IPS-15b (cell line): ENCODE measurements around the gene EYS.

Source experiments
- H3K27me3 ChIP-seq: one replicate; pipeline ENCODE4 v1.6.1; 2013; ENCODE audit warnings: low read length; ENCODE audit not compliant: control insufficient read depth, insufficient read depth
- H3K36me3 ChIP-seq: one replicate; pipeline ENCODE4 v1.6.1; 2013; ENCODE audit warnings: low read length; ENCODE audit not compliant: control insufficient read depth, insufficient read depth
- H3K4me1 ChIP-seq: one replicate; pipeline ENCODE4 v1.6.1; 2013; ENCODE audit warnings: mild to moderate bottlenecking, low read length; ENCODE audit not compliant: control insufficient read depth, insufficient read depth
- H3K4me3 ChIP-seq: one replicate; pipeline ENCODE4 v1.5.1; 2013; ENCODE audit warnings: low read depth, low read length
- H3K9ac ChIP-seq: one replicate; pipeline ENCODE4 v1.6.1; 2013; ENCODE audit warnings: low read depth, mild to moderate bottlenecking, low read length
- H3K9me3 ChIP-seq: one replicate; pipeline ENCODE4 v1.6.1; 2013; ENCODE audit warnings: mild to moderate bottlenecking, low read length; ENCODE audit not compliant: control insufficient read depth, insufficient read depth

EYS gene

DNA sequence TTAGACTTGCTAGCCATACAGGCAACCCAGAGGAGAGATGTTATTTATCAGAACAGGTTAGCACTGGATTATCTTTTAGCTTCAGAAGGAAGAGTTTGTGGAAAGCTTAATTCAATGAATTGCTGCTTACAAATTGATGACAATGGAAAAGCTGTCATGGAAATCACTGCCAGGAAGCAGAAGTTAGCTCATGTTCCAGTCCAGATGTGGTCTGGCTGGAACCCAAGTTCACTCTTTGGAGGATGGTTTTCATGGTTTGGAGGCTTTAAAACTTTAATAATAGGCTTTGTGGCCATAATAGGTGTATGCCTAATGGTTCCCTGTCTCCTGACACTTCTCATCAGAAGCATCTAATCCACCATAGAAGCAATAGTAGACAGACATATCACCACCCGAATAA is 1372.4 kb downstream of the EYS start:
- H3K9me3 ChIP-seq: no peaks in the 10 kb centered on the region
- no peak overlapping the region for H3K9ac ChIP-seq
- no peaks in the 10 kb centered on the region for H3K36me3 ChIP-seq
- no peak overlapping the region for H3K4me3 ChIP-seq
- H3K27me3 ChIP-seq: no peaks in the 10 kb centered on the region
- no peaks in the 10 kb centered on the region for H3K4me1 ChIP-seq

DNA sequence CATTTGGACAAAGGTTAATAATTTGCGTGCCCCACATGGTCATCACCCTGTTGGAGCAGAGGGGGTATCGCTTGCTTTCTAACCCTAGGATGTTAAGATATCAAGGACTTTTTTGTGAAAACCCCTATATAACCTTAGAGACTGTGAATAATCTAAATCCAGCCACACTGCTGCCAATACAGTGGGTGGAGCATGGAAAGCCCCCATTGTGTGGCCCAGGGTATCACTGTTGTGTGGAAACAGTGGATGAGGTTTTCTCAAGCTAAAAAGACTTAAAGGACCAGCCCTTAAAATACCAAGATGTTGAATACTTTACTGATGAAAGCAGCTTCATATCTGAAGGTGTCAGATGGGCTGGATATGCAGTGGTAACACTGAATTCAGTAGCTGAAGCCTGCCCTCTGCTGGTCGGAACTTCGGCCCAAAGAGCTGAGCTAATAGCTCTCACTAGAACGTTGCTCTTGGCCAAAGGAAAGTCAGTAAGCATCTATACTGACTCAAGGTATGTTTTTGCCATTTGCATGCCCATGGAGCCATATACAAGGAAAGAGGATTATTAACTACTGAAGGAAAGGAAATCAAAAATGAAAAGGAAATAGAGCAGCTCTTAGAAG is 1376.2 kb downstream of the EYS start:
- H3K9me3 ChIP-seq: no peaks in the 10 kb centered on the region
- no peaks in the 10 kb centered on the region for H3K4me1 ChIP-seq
- H3K9ac ChIP-seq: no peak overlapping the region
- no peaks in the 10 kb centered on the region for H3K27me3 ChIP-seq
- H3K4me3 ChIP-seq: no peak overlapping the region
- no peaks in the 10 kb centered on the region for H3K36me3 ChIP-seq

DNA sequence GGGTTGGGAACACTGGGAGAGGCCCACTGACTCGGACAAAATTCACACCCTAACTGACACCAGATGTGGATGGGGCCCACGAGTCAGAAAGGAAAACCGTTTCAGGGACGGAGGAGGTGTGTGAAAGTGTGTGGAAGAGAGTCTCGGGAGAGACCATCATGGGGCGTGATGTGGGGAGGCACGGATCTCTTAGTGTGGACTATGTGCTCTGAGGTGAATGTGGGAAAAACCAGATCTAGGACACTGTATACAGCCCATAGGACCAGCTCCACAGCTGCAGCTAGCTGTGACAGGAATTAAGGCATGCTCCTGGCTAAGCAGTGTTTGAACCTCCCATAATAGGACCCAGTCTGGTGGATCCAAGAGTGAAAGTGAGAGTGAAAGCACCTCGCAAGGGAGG is 1380.1 kb downstream of the EYS start:
- Histone ChIP-seq H3K9me3 (no peaks in the 10 kb centered on the region), H3K36me3 (no peaks in the 10 kb centered on the region)

DNA sequence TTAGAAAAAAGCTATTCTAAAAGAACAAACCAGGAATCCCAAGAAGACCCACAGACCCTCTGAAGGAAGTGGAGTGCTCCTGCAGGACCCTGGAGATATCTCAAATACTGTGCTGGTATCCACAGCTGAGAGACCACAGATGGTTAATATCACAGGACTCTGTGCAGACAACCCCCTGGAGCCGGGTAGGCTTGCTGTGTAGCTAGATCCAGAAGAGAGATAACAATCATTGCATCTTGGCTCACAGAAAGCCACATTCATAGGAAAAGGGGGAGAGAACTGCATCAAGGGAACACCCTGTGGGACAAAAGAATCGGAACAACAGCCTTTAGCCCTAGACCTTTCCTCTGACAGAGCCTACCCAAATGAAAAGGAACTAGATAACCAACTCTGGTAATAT is 1381.9 kb downstream of the EYS start:
- Histone ChIP-seq H3K9me3 (no peaks in the 10 kb centered on the region), H3K36me3 (no peaks in the 10 kb centered on the region), H3K9ac (no peak overlapping the region), H3K4me1 (no peaks in the 10 kb centered on the region), H3K4me3 (no peak overlapping the region), H3K27me3 (no peaks in the 10 kb centered on the region)

More for the DNA sequence above, 1380.1 kb downstream of the EYS start:
- Histone ChIP-seq H3K4me3 (no peak overlapping the region), H3K27me3 (no peaks in the 10 kb centered on the region), H3K4me1 (no peaks in the 10 kb centered on the region), H3K9ac (no peak overlapping the region)

DNA sequence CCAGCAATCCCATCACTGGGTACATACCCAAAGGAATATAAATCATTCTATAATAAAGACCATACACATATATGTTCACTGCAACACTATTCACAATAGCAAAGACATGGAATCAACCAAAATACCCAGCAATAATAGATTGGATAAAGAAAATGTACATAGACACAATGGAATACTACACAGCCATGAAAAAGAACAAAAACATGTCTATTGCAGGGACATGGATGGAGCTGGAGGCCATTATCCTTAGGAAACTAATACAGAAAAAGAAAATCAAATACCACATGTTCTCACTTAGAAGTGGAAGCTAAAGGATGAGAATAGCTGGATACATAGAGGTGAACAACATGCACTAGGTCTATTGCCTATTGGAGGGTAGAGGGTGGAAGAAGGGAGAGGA is 1396.8 kb downstream of the EYS start:
- Histone ChIP-seq H3K36me3 (no peaks in the 10 kb centered on the region), H3K4me3 (no peak overlapping the region), H3K27me3 (no peaks in the 10 kb centered on the region)

DNA sequence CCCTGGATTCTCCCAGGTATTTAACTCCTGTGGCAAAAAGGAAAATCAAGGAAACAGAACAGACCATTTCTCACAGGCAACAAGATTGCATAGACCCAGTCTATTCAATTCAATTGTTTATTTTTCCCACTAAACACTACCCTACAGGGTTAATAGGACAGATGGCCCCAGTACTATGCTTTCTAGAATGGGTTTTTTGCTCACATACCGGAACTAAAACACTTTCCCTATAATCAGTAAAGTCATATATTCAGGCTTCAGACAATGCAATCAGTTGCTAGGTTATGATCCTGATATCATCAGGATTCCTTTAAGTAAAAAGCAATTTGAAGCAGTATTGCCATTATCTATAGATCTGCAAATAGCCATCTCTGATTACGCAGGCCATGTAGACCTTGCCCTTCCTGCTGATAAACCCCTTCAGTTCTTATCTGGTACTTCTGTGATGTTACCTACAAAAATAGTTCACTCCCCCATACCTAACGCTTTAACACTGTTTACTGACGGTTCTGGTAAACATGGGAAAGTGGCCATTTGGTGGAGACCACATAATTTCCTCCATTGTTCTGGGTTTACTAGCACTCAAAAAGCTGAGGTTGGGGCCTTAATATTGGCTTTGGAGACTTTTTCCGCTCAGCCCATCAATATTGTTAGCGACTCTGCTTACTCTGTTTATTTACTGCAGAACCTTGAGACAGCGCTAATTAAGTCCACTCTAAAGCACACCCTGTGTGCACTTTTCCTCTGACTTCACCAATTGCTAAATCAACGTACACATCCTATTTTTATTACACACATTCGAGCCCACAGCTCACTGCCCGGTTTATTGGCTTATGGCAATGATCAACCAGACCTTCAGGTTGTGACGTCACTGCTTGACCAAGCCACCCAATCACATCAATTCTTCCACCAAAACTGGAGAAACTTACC is 1405.5 kb downstream of the EYS start:
- H3K4me3 ChIP-seq: no peak overlapping the region
- no peaks in the 10 kb centered on the region for H3K27me3 ChIP-seq
- no peaks in the 10 kb centered on the region for H3K9me3 ChIP-seq
- no peaks in the 10 kb centered on the region for H3K36me3 ChIP-seq
- no peaks in the 10 kb centered on the region for H3K4me1 ChIP-seq
- H3K9ac ChIP-seq: no peak overlapping the region

More for the DNA sequence above, 1396.8 kb downstream of the EYS start:
- Histone ChIP-seq H3K9me3 (no peaks in the 10 kb centered on the region), H3K9ac (no peak overlapping the region), H3K4me1 (no peaks in the 10 kb centered on the region)

DNA sequence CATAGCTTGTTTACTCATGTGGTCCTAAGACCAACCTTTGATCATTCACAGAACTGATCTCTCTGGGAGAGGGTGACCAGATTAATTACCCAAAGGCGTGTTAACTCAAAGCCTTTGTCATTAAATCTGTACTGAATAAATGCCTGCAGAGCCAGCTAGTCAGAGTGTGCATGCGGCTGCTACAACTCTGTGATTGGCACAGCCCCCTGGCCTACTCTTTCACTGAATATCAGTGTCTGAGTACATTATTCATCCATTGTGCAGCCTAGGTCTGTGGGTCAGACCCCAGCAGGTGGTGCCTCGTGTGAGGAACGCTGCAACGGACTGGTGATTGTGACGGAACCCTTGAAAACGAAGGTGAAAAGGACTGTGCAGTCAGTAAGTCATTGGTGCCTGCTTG is 1407.8 kb downstream of the EYS start:
- Histone ChIP-seq H3K36me3 (no peaks in the 10 kb centered on the region), H3K27me3 (no peaks in the 10 kb centered on the region), H3K9me3 (peaks cover 4% of the 10 kb centered on the region), H3K9ac (no peak overlapping the region), H3K4me1 (no peaks in the 10 kb centered on the region), H3K4me3 (no peak overlapping the region)

DNA sequence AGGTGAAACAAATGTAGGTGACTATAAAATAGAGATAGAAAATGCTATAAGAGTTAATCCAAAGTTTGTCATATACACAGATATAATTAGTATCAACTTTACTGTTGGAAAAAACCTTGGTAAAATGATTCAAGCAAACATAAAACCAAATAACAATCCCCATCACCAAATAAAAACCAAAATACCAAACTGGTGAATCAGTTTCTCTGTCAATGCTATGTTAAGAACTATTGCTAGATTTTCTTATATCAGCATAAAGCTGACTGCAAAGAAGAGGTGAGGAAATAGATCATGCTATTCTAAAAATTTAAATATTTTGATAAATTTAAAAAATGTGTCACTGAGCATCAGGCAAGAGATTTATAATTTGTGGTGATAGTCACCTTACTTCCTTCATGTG is 1413.0 kb downstream of the EYS start:
- Histone ChIP-seq H3K4me3 (no peak overlapping the region), H3K9me3 (peaks cover 4% of the 10 kb centered on the region), H3K4me1 (no peaks in the 10 kb centered on the region)

DNA sequence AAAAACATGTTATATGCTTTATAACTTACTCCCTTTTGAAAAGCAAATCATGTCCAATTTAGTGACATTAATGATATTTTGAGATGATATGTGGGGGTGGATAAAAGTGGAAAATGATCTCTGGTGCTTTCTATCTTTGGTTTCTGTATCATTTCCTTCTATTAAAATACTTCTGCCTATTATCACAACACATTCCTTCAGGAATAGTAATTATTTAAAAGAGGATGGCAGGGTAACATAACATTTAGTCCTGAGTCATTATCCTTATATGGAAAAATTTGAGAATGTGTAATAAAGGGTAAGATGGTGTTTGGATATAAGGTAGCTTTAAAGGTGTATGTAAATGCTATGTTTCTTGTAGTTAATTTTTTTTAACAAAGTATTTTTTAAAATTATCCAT is 1413.7 kb downstream of the EYS start:
- no peaks in the 10 kb centered on the region for H3K4me1 ChIP-seq
- H3K36me3 ChIP-seq: no peaks in the 10 kb centered on the region
- H3K9me3 ChIP-seq: peaks cover 4% of the 10 kb centered on the region
- no peak overlapping the region for H3K9ac ChIP-seq
- H3K27me3 ChIP-seq: no peaks in the 10 kb centered on the region
- no peak overlapping the region for H3K4me3 ChIP-seq

More for the DNA sequence above, 1413.0 kb downstream of the EYS start:
- H3K27me3 ChIP-seq: no peaks in the 10 kb centered on the region
- no peak overlapping the region for H3K9ac ChIP-seq
- H3K36me3 ChIP-seq: no peaks in the 10 kb centered on the region

DNA sequence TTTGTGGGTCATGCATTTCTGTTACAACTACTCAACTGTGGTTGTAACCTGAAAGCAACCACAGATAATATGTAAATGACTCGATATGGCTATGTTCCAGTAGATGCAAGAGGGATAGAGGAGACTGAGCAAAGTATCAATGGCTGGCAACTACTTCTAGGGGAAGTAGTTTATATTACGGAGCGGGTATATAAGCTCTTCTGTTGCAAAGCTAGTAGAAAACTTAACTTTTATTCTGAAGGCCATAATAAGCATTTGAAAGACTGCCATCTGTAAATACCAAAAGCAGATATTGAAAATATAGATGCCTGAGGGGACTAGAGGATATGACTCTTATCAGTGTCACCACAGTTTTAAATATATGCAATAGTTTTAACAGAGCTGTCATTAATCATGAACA is 1416.2 kb downstream of the EYS start:
- Histone ChIP-seq H3K4me3 (no peak overlapping the region), H3K9me3 (peaks cover 4% of the 10 kb centered on the region), H3K9ac (no peak overlapping the region), H3K27me3 (no peaks in the 10 kb centered on the region), H3K4me1 (no peaks in the 10 kb centered on the region), H3K36me3 (no peaks in the 10 kb centered on the region)

DNA sequence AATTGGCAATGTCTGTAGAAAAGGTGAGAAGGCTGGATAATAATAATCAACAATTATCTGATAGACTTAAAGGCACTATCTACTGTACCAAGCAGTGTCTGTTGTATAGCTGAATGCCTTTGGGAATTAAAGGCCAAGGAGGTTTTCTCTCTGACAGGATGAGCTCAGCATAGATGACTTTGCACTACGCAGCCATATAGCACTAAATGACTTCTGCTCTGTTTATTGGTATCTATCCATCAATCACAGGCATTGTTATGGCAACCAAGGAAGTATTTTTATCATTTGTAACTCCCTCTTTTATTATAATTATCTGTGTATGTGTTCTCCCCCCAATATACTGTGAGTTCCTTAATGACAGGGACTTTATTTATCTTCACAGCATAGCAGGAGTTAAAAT is 1417.1 kb downstream of the EYS start:
- no peaks in the 10 kb centered on the region for H3K4me1 ChIP-seq

DNA sequence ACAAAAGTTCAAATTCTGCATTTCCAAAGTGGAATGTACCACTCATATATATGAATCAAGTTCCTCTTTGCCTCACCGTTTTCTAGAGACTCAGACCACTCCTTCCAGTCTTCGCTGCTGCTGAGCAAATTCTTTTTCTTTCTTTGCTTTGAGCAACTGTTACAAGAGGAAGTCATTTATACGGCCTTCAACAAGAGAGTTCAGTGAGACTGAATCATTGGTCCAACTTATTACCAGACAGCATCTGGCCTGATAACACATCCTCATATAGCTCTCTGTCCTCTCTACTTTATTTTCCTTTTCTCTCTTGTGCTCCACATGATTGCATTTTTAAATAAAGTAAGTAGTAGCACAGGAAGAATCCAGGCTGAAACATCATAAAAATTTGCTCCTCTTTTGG is 1418.7 kb downstream of the EYS start:
- Histone ChIP-seq H3K27me3 (no peaks in the 10 kb centered on the region), H3K36me3 (no peaks in the 10 kb centered on the region), H3K9ac (no peak overlapping the region), H3K9me3 (no peaks in the 10 kb centered on the region), H3K4me1 (no peaks in the 10 kb centered on the region), H3K4me3 (no peak overlapping the region)

More for the DNA sequence above, 1417.1 kb downstream of the EYS start:
- H3K36me3 ChIP-seq: no peaks in the 10 kb centered on the region
- no peak overlapping the region for H3K4me3 ChIP-seq
- H3K27me3 ChIP-seq: no peaks in the 10 kb centered on the region
- peaks cover 4% of the 10 kb centered on the region for H3K9me3 ChIP-seq
- H3K9ac ChIP-seq: no peak overlapping the region
